Sigmoid colon (tissue), 4 donors: ENCODE data around the gene PACRG.

Experiments
- CTCF ChIP-seq, 4 experiments: fragments of 450-650 bp in 3 of 4; fragments of 200-600 bp in 1 of 4; IDR thresholded peaks; one replicate each; pipeline ENCODE4 v1.5.1; 2016 to 2019; ENCODE audit warnings: antibody characterized with exemption in 4 of 4, mild to moderate bottlenecking in 3 of 4, moderate library complexity in 2 of 4
- EP300 ChIP-seq, 4 donors: sonication (generic); formaldehyde crosslinking; IDR thresholded peaks; one replicate each; pipeline ENCODE4 v1.6.1; 2017; ENCODE audit warnings: antibody characterized with exemption in 4 of 4
- POLR2A ChIP-seq, 2 donors: fragments of 450-650 bp; IDR thresholded peaks; one replicate each; pipeline ENCODE4 v1.6.1; 2016; ENCODE audit warnings: antibody characterized with exemption in 2 of 2, mild to moderate bottlenecking in 2 of 2, moderate library complexity in 2 of 2
- POLR2AphosphoS5 ChIP-seq, 4 donors: sonication (generic); formaldehyde crosslinking; IDR thresholded peaks; one replicate each; pipeline ENCODE4 v1.6.1; 2017; ENCODE audit warnings: antibody characterized with exemption in 4 of 4

GRCh38 chr6:163328411-163328810 lies 600.6 kb downstream of the PACRG start:
- TF ChIP-seq CTCF (IDR thresholded peaks at IDR 0.05) (no peak), POLR2A (IDR thresholded peaks at IDR 0.05) (no peak), EP300 (IDR thresholded peaks at IDR 0.05) (no peak), POLR2AphosphoS5 (IDR thresholded peaks at IDR 0.05) (no peak)
